ENCODE measurements around the gene TMEM178B.
A peak's percentile ranks its signal among the peaks of the same experiment; 100 is the strongest.
"Not testable (repeated sequence)": the region's sequence is repeated elsewhere in the genome, so short reads cannot be mapped to it uniquely, and the experiment has no call there.

Gene TMEM178B

DNA sequence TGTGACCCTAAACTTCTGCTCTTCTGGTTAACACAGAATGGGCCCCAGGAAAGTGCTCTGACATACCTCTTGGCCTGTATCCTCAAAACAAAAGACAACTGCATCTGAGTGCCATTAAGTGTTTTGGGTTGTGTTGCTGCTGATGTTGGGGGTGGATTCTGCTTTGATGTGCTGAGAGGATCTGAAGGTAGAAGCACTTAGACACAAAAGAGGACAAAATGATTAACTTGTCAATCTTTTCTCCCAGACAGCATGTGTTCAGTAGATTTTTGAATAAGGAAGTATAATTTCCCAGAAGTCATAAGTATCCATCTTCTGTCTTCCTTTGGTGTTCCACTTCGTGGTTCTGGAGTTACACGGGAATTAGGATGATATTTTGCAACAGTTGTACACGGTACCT lies 16.1 kb upstream of the TMEM178B start:
- no peak overlapping the region for H3K4me3 ChIP-seq (ENCODE audit: low read length)
- DNase-seq (ENCODE audit: low read depth), result no peak
- TF ChIP-seq, protein P1, sequence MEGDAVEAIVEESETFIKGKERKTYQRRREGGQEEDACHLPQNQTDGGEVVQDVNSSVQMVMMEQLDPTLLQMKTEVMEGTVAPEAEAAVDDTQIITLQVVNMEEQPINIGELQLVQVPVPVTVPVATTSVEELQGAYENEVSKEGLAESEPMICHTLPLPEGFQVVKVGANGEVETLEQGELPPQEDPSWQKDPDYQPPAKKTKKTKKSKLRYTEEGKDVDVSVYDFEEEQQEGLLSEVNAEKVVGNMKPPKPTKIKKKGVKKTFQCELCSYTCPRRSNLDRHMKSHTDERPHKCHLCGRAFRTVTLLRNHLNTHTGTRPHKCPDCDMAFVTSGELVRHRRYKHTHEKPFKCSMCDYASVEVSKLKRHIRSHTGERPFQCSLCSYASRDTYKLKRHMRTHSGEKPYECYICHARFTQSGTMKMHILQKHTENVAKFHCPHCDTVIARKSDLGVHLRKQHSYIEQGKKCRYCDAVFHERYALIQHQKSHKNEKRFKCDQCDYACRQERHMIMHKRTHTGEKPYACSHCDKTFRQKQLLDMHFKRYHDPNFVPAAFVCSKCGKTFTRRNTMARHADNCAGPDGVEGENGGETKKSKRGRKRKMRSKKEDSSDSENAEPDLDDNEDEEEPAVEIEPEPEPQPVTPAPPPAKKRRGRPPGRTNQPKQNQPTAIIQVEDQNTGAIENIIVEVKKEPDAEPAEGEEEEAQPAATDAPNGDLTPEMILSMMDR (conservative IDR thresholded peaks at IDR 0.05; ENCODE audit: low read depth, low read length), result no peak

DNA sequence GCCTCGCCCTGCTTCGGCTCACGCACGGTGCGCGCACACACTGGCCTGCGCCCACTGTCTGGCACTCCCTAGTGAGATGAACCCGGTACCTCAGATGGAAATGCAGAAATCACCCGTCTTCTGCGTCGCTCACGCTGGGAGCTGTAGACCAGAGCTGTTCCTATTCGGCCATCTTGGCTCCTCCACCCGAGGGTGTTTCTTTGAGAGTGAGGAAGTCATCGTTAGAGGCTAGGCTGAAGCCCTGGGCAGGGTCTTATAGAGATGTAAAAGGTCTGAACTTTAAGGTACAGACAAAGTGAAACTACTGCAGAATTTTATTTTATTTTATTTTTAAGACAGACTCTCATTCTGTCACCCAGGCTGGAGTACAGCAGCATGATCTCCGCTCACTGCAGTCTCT lies 6.0 kb upstream of the TMEM178B start:
- DNase-seq (ENCODE audit: low read depth); H3K4me3 ChIP-seq (ENCODE audit: low read length): not testable (repeated sequence)

DNA sequence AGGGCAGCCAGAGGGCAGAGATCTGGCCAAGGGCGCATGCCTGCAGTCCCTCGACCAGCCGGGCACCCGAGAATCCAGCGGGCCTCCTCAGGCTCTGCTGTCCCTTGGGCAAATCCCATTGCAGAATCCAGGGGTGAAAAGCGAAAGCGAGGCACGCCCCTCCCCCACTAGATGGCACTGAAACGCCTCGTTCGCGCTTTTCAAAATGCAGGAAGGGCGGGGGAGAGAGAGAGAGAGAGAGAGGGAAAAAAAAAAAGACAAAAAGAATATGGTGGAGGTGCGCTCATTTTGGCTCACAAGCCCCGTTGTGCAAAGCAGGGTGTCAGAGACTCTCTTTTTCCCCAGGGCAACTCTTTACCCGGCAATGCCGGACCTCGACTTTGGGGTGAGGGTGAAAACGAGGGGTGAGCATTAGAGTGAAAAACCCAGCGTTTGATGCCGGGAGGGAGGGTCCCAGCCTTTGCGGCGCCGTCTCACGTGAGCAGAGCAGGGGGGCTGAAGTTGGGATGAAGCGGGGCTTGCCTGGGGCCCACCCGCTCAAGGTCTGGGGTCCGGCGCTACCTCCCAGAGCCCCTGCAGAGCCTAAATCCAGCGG lies 2.5 kb upstream of the TMEM178B start:
- peak overlapping the region; percentile 41 for H3K4me3 ChIP-seq (ENCODE audit: low read length)
- DNase-seq (ENCODE audit: low read depth), result no peak
- TF ChIP-seq, protein P1 (conservative IDR thresholded peaks at IDR 0.05; ENCODE audit: low read depth, low read length), result no peak

DNA sequence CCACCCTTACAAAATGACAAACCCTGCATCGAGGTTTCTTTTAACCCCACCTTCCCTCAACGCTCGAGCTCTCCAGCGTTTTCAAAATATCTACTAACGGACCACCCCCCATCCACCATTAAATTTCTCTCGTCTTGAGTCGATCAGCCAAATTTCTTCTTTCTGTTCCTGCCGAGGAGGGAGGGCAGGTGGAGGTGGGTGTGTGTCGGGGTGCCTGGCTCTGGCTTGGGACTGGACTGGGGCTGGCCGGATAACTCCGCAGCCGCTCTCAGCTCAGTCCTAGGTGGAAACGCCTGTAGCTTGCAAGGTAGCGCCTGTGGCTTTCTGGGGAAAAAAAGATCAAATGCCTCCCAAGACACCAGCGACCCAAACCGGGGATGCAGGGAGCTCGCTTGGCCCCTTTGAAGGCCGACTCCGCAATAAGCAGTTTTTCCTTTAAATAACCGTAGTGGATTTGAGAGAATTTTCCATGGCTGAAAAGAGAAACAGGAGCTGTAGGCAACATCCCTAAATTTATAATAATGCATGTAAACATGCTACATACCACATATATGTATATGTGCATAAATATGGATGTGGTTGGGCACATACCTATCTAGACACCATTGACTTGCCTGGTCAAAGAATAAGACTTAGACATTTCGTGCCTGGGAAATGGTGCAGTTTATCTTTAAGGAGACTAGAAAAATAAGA lies 1.9 kb upstream of the TMEM178B start:
- DNase-seq (ENCODE audit: low read depth), result no peak
- TF ChIP-seq, protein P1 (conservative IDR thresholded peaks at IDR 0.05; ENCODE audit: low read depth, low read length), result no peak
- peak overlapping the region; percentile 41 for H3K4me3 ChIP-seq (ENCODE audit: low read length)

DNA sequence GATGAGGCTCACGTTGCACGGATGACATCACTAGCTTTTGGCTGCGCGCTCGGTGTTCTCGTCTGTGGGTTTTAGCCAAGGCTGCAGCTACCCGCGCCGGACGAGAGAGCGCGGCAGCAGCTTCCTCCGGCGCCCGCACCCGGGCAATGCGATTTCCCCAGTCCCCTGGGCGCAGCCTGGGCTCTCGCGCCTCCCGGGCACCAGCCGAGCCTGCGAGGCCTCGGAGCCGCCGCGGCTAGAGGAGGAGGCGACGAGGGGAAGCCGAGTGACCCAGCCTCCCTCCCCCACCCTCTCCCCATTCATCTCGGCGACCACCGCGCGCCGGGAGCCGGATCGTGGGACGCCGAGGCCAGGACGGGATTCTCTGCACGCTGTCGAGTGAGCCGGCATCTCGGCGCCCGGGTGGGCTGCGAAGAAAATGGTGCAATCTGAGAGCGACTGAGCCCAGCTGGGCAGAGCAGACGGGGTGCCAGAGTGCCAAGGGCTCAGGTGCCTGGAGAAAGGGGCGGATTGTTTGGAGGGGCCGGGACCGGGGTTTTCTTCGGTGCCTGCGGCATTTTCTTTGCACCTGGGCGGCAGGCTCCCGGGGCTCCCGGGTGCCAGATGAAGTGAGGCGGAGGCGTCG lies 1.2 kb upstream of the TMEM178B start:
- TF ChIP-seq, protein P1 (conservative IDR thresholded peaks at IDR 0.05; ENCODE audit: low read depth, low read length), result no peak
- peak overlapping the region; percentile 41 for H3K4me3 ChIP-seq (ENCODE audit: low read length)
- no peak for DNase-seq (ENCODE audit: low read depth)

DNA sequence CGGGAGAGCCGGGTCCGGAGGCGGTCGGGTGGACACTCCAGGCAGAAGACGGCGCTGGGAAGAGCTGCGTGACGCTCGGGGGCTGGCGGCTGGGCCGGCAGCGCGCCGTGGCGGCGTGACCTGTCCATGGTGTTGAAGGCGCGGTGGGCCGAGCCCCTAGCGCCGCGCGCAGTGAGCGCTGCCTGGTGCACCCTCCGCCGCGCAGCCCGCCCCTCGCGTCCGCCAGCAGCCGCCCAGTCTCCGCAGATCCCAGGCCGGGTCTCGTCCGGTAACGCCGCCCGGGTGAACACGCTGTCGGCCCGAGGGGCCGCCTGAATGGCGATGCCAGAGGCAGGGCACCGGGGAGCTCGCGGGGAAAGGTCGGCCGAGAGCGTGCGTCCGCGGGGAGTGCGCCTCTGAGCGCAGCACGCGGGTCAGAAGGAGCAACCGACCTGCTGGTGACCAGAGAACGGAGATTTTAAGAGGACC lies 657 bp upstream of the TMEM178B start:
- H3K4me3 ChIP-seq (ENCODE audit: low read length), result peak overlapping the region; percentile 52
- DNase-seq (ENCODE audit: low read depth), result peak; percentile 8
- TF ChIP-seq, protein P1 (conservative IDR thresholded peaks at IDR 0.05; ENCODE audit: low read depth, low read length), result no peak

DNA sequence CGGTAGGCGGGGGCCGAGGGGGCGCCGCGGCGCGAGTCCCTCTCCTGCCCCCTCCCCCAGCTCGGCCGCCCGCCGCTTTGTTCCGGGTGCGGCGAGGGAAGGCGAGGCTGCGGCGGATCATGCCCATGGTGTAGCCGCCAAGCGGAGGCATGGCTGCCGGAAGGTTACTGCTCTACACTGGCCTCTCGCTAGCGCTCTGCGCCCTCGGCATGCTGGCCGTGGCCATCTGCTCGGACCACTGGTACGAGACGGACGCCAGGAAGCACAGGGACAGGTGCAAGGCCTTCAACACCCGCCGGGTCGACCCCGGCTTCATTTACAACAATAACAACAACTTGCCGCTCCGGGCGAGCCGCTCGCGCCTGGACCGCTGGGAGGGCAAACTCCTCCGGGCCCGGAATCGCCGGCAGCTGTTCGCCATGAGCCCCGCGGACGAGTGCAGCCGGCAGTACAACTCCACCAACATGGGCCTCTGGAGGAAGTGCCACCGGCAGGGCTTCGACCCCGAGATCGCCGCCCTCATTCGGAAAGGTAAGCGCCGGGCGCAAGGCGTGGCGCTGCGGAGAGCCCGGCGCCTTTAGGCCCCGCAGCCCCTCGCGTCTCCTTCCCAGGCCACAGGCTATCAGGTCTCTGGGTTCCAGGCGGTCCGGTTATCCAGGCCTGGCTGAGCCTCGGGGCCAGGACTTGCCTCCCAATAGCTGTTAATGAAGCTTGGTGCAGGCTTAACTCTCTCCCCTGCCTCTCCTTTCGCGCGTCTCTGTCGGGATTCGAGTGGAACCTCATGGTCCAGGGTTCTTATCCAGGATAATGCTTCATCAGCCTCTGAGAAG lies 513 bp downstream of the TMEM178B start:
- TF ChIP-seq, protein P1 (conservative IDR thresholded peaks at IDR 0.05; ENCODE audit: low read depth, low read length), result no peak
- DNase-seq (ENCODE audit: low read depth), result no peak
- peak overlapping the region; percentile 52 for H3K4me3 ChIP-seq (ENCODE audit: low read length)

Data from retinal pigment epithelial cell (primary cell).